Measurements from ENCODE around the gene PIP5K1C. TPM values are rescaled to one million over a fixed set of nuclear protein-coding genes. Genes with fewer than 3 reads are reported as not detected.

Gene PIP5K1C
- total RNA-seq, 3 donors from 2014 or later (not counting 1 experiment from before 2014, with no cell fraction given), result 35.0 to 49.2 (median 36.8) TPM

DNA sequence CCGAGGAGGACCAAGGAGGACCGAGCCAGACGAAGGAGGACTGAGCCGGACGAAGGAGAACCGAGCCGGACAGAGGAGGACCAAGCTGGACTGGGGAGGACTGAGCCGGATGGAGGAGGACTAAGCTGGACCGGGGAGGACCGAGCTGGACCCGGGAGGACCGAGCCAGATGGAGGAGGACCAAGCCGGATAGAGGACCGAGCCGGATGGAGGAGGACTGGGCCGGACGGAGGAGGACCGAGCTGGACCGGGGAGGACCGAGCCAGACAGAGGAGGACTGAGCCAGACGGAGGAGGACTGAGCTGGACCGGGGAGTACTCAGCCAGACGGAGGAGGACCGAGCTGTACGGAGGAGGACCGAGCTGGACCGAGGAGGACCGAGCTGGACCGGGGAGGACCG is 3.2 kb downstream of the PIP5K1C start:
- Mint-ChIP-seq H3K27ac (peak overlapping the region in 1 of 2 donors; percentile 71), H3K4me1 (peaks cover 17 to 62% of the 10 kb centered on the region in 2 donors), H3K27me3 (ENCODE audit: low read depth in 2 of 2) (no peaks in the 10 kb centered on the region), H3K36me3 (no peaks in the 10 kb centered on the region), H3K4me3 (peak overlapping the region; percentile 52), H3K9me3 (no peaks in the 10 kb centered on the region)
- DNase-seq, result no peak
- no peak overlapping the region for H3K4me3 ChIP-seq (ENCODE audit: low read length)
- intact Hi-C loops (cut with micrococcal nuclease), result no loop called here
- 97% methylated on average over 30 of the region's 30 CpGs for WGBS (ENCODE audit: insufficient coverage)
- no peaks in the 10 kb centered on the region for H3K36me3 ChIP-seq (ENCODE audit: control insufficient read depth, insufficient read depth, low read length)
- H3K27ac ChIP-seq (ENCODE audit: low read length), result no peak overlapping the region
- no peak for TF ChIP-seq CTCF (IDR thresholded peaks at IDR 0.05)
- peaks cover 28% of the 10 kb centered on the region for H3K4me1 ChIP-seq (ENCODE audit: control insufficient read depth, insufficient read depth, low read length)
- no peak for ATAC-seq
- no peaks in the 10 kb centered on the region for H3K9me3 ChIP-seq (ENCODE audit: control insufficient read depth, insufficient read depth, low read length)
- no peaks in the 10 kb centered on the region for H3K27me3 ChIP-seq (ENCODE audit: control insufficient read depth, insufficient read depth, low read length)

DNA sequence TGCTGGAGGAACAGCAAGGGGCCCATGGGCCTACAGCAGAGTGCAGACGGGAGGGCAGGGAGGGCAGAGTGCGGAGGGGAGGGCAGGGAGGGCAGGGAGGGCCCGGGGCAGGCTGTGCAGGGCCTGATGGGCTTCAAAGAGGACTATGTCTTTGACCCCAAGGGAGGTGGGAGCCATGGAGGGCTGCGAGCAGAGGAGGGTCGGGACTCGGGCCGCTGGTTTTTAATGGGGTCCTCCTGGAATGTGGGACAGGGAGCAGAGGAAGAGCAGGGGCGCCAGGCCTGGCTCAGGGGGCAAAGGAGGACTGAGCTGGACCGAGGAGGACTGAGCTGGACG is 3.6 kb downstream of the PIP5K1C start:
- Histone ChIP-seq H3K36me3 (ENCODE audit: control insufficient read depth, insufficient read depth, low read length) (no peaks in the 10 kb centered on the region), H3K27ac (ENCODE audit: low read length) (no peak overlapping the region), H3K4me1 (ENCODE audit: control insufficient read depth, insufficient read depth, low read length) (peaks cover 28% of the 10 kb centered on the region), H3K9me3 (ENCODE audit: control insufficient read depth, insufficient read depth, low read length) (no peaks in the 10 kb centered on the region), H3K4me3 (ENCODE audit: low read length) (no peak overlapping the region), H3K27me3 (ENCODE audit: control insufficient read depth, insufficient read depth, low read length) (no peaks in the 10 kb centered on the region)
- H3K9me3 Mint-ChIP-seq, result no peaks in the 10 kb centered on the region
- TF ChIP-seq CTCF (IDR thresholded peaks at IDR 0.05), result no peak
- ATAC-seq (no peak), DNase-seq (no peak)
- H3K4me1 Mint-ChIP-seq, result peaks cover 17 to 67% of the 10 kb centered on the region in 2 donors
- peak overlapping the region in 1 of 2 donors; percentile 71 for H3K27ac Mint-ChIP-seq
- 95% methylated on average over 10 of the region's 10 CpGs for WGBS (ENCODE audit: insufficient coverage)
- no peaks in the 10 kb centered on the region for H3K36me3 Mint-ChIP-seq
- no peaks in the 10 kb centered on the region for H3K27me3 Mint-ChIP-seq (ENCODE audit: low read depth in 2 of 2)
- intact Hi-C loops (cut with micrococcal nuclease), result no loop called here
- H3K4me3 Mint-ChIP-seq, result peak overlapping the region; percentile 52

DNA sequence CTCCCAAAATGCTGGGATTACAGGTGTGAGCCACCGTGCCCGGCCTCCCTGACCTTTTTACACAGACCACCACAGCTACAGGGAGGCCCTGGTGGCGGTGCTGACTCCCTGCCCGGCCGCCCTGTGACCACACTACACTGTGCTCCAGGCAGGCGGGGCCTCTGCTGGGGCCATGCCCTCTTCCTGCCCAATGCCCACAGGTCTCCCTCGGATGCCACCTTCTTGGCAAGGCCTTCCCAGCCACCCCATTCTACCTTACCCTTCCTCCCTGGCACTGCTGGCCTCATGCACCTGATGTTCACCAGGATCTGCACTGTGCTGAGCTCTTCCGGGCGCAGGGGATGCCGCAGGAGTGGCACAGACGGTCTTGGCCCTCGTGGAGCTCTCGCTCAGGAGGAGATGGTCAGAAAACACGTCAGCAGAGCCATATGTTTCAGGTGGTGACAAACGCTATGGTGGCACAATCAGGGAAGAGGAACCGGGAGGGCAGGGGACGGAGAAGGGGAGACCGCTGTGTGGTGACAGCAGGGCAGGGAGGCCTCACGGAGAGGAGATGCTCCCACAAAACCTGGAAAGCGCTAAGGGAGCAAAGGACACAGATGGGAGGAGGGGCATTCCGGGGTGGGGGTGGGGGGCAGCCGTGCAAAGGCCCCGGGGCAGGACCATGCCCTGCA is 4.1 kb downstream of the PIP5K1C start:
- WGBS (ENCODE audit: insufficient coverage), result 86% methylated on average over 23 of the region's 23 CpGs
- intact Hi-C loops (cut with micrococcal nuclease), result no loop called here
- H3K27me3 Mint-ChIP-seq (ENCODE audit: low read depth in 2 of 2), result no peaks in the 10 kb centered on the region
- Histone ChIP-seq H3K27me3 (ENCODE audit: control insufficient read depth, insufficient read depth, low read length) (no peaks in the 10 kb centered on the region), H3K36me3 (ENCODE audit: control insufficient read depth, insufficient read depth, low read length) (no peaks in the 10 kb centered on the region), H3K4me3 (ENCODE audit: low read length) (no peak overlapping the region), H3K27ac (ENCODE audit: low read length) (no peak overlapping the region), H3K4me1 (ENCODE audit: control insufficient read depth, insufficient read depth, low read length) (peaks cover 28% of the 10 kb centered on the region), H3K9me3 (ENCODE audit: control insufficient read depth, insufficient read depth, low read length) (no peaks in the 10 kb centered on the region)
- TF ChIP-seq CTCF (IDR thresholded peaks at IDR 0.05), result no peak
- DNase-seq, result no peak
- no peak overlapping the region for H3K4me3 Mint-ChIP-seq
- H3K9me3 Mint-ChIP-seq, result no peaks in the 10 kb centered on the region
- H3K36me3 Mint-ChIP-seq, result no peaks in the 10 kb centered on the region
- peak overlapping the region in 1 of 2 donors; percentile 71 for H3K27ac Mint-ChIP-seq
- peaks cover 17 to 72% of the 10 kb centered on the region in 2 donors for H3K4me1 Mint-ChIP-seq
- no peak for ATAC-seq
